Stimulated activated CD4-positive, alpha-beta T cell treated with anti-CD3 and anti-CD28 coated beads, Interleukin-4, amount 100 ng/mL, for 4 hours (primary cell): ENCODE results near the gene LGALS9B.
"Not testable (repeated sequence)": the region's sequence is repeated elsewhere in the genome, so short reads cannot be mapped to it uniquely, and the experiment has no call there.

Experiments used
- DNase-seq, 2 experiments: peaks; one replicate each; pipeline ENCODE4 v3.0.0-alpha.2; 2020

LGALS9B gene

DNA sequence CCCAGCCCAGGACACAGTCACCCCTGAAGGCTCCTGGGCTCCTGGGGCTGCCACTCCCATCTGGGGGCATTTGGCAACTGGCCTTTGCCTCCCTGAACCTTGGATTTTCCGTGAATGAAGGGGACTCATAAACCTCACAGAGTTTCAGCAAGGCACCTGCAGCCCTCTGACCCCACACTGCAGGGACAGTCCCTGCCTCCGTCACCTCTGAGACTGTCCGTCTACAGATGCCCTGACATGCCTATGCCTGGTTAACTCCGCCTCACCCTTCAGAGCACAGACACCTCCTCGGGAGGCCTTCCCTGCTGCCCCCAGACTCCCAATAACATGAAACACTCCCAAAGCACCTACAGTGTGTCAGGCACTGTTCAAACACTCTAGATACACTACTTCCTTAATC is 786 bp downstream of the LGALS9B start:
- DNase-seq = not testable (repeated sequence)

DNA sequence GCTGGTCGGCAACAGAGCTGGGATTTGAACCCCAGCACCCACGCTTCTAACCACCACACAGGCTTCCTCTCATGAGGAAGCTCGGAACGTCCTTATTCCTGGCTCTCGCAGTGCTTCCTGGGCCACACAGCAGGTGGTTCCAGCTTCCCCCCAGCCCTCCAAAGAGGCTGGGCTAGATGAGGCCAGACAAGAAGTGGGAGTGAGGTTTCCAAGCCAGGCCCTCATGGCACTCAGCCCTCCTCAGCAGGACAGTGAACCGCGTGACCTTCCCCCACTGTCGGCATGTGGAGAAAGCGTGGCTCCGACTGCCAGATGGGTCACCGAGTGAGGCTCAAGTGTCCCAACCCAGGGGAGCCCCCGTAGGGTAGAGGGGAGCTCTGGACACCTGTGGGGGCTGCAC is 1.8 kb downstream of the LGALS9B start:
- DNase-seq = not testable (repeated sequence)

DNA sequence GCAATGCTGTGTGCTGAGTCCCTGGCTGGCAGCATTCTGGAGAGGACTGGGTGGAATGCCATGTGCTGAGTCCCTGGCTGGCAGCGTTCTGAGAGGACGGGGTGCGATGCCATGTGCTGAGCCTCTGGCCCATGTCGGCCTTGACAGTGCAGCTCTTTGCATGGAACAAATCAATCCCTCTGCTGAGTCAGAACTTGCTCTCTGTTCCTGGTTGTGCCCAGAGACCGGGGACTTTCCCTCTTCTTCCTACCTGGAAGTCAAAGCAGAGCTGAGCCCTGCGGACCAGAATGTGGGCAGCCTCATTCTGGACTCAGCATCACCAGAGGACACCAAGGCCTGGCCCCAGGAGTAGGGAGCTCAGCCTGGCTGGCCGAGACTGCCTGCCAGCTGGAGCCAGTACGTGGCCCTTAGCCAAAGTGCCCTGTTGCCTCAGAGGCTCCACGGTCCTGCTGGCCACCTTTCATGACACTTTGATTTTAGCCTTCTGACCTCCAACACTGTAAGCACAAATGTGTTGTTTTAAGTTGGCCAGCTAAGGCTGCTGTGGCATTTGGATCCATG is 2.4 kb downstream of the LGALS9B start:
- DNase-seq = not testable (repeated sequence)

DNA sequence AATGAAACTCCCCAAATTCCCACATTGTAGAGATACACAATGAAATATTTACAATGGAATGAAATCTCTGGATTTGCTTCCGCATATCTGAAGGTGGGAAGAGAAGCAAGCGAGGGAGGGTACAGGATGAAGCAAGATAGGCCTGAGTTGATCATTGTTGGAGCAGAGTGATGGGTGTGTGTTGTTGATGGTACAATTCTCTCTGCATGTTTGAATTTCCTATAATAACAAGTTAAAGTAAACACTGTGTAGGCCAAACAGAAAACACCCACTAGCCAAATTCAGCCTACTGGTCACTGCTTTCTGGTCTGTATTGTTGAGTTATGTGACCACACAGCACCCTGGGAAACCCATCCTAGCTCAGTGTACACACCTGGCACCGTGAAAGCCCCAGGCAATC is 5.2 kb downstream of the LGALS9B start:
- not testable (repeated sequence) for DNase-seq

DNA sequence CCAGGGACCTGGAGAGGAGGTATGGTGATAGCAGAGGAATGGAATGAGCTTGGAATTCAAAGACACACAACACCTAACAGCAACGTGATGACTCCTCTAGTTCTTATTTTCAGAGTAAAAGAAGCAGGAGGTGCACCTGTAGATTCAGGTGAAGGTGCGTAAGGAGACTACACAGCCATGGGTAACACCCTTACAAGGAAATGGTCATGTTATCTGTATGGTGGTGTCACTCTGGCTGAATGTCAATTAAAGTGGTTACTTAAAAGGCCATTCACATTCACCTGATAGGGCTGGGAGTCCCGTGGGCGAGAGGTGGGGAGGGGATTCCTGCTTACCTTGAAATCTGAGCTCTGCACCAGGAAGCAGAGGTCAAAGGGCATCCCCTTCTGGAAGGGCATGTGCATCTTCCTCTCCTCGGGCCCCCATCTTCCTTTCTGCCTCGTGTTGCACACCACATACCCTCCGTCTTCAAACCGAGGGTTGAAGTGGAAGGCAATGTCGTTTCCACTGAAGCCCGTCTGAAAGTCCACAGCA is 9.4 kb downstream of the LGALS9B start:
- DNase-seq = not testable (repeated sequence)

DNA sequence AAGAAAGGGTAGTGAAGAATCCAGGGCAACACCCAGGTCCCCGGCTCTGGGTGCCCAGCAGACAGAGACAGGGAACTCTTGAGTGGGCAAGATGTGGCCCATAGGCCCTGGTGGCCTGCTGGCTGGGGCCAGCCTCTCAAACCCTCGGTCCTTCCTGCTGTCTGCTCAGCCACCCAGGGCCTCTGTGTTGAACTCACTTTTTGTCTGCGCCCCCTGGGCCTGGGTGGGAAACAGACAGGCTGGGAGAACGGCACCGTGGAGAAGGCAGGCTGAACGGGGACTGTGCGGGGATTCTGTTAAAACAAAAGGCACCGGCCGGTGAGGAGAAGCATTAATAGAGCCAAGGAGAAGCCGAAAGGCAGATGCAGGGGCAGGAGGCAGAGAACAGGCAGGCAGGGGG is 12.2 kb downstream of the LGALS9B start:
- DNase-seq = not testable (repeated sequence)

DNA sequence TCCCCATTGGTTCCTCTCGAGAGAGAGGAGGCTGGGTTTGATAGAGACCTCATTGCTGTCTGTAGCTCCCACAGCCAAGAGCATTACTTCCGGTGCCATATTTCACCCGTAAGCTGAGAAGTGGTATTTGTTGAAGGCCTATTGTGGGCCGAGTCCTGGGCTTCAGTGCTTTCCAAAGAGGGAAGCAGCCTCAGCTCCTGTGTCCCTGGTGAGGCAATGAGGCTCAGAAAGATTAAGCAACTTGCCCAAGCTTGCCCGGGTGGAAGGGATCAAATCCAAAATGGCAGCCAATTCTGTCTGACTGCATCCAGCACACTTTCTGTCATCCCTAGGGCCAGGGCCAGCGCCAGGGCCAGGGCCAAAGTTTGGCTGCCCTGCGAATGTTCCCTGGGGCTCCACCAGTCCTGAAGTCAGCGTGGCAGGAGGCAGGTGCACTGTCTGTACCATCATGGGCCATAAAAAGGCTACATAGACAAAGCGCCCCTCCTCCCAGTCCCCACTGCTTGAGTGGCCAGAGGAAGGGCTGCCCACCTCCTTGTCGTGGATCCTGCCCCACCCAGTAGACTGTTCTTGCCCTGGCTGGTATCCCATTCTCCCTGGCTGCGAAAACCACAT is 13.4 kb downstream of the LGALS9B start:
- not testable (repeated sequence) for DNase-seq

DNA sequence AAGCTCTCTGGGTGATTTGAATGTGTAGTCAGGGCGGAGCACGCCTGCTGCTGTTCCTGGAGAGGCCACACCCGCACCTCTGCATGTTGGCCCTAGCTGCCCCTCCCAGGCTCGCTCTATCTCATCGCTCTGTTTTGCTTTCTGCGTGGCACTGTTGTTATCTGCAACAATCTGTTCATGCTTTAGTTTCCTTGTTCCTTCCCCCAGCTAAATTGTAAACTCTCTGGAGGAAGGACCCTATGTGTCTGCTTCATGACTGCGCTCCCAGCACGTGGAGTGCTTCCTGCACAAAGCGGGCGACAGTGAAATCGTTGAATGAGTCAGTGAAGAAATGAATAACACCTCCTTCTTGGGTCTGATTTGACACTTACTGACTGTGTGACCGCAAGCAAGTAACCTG is 16.5 kb downstream of the LGALS9B start:
- not testable (repeated sequence) for DNase-seq

DNA sequence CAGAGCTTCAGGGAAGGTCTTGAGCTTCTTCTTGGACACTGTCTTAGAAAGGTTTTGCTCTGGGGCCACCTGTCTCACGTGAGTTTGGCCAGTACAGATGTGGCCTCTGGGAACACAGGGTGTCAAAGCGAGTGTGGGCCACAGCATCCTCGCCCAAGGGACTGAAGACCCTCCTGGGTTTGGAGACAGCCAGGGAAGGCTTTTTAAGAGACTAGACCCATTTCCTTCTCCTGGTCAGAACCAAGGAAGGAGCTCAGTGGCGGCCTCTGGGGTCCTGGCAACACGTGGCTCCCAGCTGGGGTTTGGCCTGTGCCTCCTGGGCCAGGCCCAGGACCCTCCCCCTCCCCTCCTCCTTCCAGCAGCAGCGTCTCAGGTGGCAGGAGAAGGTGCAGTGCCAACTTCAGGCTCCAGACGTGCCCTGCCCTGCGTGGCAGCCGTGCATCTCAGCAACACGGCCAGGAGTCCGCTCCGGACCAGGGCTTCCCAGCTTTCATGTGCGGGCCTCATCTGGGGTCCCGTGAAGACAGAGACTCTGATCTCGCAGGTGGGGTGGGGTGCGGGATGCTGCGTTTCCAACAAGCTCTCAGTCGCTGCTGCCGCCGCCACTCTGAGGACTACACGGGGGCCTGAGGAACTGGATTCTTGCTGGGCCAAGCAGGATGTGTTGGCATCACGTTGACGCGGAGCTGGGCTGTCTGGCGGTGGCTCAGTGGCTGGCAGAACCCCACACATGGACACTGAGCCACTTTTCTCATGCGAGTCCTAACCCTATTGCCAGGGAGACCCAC is 19.6 kb downstream of the LGALS9B start:
- not testable (repeated sequence) for DNase-seq

DNA sequence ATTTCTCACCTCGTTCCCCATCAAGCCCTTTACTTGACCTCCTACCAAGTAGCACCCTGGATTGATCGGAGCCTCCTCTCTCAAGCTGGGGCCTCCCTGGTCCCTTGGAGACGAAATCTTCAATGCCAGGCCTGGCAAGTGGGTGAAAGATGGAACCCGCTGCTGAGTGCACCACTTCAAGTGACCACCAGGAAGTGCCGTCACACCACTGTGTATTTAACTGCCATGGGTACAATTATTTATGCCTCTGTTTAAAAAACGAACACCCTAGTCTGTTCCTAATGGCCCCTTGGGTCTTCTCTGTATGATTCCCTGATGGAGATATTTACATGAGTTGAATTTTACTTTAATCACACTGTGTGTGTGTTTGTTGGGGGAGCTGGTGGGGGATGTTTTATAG is 20.4 kb downstream of the LGALS9B start:
- not testable (repeated sequence) for DNase-seq

DNA sequence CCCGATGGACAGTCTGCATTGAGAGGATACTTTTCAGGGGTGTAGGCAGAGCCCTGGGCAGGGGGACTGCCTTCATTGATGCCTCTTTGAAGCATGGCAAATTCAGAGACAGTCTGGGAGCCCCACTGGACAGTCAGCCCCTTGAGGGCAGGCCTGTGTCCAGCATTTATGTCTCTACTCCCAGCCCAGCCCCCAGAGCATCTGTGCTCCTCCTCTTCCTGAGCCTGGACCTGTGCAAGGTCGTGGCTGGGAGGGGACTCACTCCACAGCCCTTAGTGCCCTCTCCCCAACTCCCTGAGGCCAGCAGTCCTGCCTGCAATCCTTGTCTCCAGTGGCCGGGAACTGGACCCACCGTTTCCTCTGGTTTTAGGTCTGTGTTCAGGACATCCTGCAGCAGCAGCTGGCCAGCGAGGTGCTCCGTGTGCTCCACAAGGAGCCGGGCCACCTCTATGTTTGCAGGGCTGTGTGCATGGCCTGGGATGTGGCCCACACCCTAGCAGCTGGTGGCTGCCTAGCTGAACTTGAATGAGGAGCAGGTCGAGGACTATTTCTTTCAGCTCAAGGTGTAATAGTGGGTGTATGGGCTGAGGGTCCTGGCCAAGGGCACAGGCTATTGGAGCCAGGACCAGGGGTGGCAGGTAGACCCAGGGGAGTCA is 22.6 kb downstream of the LGALS9B start:
- not testable (repeated sequence) for DNase-seq

DNA sequence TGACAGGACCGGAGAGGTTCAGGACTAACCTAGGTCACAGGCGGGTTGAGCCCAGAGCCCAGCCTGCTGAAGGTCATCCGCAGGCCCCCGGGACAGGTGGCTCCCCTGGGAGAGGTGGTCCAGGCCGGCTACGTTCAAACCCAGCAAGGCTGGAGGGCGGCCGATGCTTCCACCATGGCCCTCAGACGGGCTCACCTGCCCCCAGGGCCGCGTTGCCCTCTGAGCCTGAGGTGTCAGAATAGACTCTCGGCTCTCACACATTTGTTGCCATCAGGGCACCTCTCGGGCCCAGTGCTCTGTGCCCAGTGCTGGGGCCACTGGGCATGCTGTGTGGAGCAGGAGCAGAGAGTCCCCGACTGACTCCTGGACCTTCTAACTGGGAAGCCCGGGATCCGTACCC is 23.2 kb downstream of the LGALS9B start:
- not testable (repeated sequence) for DNase-seq

DNA sequence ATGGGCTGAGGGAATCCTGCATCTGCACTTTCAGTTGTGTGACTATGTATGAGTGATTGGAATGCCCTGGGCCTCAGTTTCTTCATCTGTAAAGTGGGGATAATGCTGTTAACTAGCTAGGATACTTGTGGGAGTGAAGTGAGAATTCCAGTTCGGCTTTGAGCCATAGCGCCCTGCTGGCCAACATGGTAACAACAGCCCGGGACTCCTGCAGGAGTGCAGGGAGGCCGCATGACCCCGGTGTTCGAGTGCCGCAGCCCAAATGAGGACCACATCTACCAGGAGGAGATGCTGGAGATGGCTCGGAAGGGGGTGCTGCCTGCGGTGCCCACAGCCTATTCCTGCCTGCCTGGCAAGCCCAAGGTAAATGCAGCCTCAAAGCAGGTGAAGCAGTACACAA is 23.7 kb downstream of the LGALS9B start:
- not testable (repeated sequence) for DNase-seq

DNA sequence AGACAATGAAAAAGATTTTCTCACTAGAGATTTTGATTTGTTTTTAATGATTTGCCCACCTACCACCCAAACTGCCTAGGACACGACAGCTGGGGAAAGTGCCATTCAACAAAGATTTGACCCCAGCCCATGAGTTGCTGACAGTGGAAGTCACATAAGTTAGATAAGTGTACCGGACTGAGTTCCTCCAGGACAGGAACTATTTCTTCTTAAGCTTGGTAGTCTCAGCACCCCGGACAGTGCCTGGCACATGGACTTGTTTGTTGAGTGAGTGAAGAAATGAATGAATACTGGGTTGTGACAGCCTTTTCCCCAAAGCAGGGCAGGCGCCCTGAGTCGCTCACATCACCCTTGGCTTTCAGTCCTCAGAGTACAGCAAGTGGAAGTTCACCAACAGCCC is 26.7 kb downstream of the LGALS9B start:
- not testable (repeated sequence) for DNase-seq

DNA sequence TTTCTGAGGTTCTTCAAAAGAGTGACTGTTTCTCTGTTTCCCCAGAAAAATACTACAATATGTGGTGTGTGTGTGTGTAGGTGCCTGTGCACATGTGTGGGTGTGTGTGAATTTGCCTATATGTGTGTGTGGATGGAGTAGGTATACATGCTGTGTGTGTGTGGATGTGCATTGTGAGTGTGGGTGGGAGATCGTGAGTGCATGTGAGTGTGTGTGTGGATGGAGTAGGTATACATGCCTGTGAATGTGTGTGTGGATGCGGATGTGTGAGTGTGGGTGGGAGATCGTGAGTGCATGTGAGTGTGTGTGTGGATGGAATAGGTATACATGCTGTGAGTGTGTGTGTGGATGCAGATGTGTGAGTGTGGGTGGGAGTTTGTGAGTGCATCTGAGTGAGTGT is 32.2 kb downstream of the LGALS9B start:
- DNase-seq = not testable (repeated sequence)

DNA sequence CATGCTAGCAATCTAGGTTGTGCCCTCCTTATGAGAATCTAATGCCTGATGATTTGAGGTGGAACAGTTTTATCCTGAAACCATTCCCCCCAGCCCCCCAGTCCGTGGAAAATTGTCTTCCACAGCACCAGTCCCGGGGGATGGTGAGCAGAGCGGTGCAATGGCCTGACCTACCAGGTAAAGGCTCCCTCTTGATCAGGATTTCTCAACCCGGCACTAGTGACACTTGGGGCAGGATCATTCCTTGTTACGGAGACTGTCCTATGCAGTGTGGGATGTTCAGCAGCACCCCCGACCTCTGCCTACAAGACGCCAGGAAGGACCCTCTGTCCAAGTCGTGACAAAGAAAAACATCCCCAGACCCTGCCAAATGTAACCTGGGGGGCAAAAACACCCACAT is 34.0 kb downstream of the LGALS9B start:
- DNase-seq = not testable (repeated sequence)

DNA sequence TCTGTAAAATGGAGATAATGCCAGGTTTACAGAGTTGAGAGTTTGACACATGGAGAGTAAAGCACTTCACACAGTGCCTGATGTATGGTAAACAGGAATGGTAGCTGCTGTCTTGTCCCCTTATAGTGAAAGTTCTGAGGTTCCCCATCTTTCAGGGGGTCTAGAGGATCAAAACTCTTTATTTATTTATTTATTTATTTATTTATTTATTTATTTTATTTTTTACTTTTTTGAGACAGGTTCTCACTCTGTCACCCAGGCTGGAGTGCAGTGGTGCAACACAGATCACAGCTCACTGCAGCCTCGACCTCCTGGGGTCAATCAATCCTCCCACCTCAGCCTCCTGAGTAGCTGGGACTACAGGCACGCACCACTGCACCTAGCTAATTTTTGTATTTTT is 40.1 kb downstream of the LGALS9B start:
- DNase-seq = not testable (repeated sequence)

DNA sequence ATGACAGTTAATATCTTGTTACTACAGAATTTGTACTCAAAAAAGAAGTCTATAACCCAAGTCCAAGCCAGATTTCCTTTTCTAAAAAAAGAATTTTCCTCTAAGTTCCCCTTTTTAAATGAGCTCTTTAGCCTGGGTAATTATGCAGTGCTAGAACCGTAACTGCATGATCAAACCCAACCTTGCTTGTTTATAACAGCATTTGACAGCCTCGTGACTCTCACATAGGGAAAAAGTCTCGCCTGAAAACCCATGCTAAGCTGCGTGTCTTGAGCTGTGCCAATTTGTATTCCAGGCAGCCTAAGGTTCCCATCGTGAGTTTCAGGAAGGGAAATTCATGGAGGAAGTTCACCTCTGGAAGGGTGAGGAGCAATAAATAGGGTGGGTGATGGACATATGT is 44.5 kb downstream of the LGALS9B start:
- not testable (repeated sequence) for DNase-seq

DNA sequence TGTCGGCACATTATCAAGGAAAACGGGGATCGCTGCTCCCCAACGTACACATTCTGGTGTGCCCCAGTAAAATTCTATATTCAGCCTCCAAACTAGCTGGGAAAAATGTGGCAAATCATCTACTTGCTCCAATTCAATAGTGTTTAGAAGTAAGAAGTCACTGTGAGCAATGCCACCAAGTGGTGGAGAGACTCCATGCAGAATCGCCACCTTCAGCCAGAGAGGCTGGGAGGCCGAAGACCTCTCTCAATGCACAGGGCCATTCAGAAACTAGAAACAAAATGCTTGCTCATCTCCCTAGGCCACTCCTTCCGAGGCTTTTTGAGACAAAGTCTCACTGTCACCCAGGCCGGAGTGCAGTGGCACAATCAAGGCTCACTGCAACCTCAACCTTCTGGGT is 48.5 kb downstream of the LGALS9B start:
- DNase-seq = not testable (repeated sequence)

DNA sequence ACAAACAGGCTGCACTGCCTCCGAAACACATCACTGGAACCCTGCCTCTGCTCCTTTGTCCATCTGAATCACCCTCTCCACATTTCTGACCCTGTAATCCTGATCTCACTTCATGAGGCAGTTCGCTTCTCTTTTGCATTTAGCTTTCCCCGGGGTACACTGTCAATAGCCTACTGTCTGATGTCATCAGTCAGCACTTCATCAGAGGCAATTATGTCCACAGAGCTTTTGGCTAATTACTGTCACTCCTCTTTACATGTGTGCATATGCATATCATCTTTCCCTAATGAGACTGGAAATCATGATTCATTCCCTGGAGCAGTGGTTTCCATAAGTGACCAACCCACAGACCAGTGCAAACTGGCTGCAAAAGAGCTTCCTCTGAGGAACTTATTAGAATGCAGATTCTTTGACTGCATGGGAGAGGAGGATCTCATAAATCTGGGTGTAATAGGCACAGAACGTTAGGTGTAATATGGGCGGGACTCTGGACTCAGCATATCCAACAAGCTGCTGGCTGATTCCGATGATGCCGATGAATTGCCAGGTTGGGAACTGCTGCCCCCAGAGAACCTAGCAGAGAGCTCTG is 49.8 kb downstream of the LGALS9B start:
- DNase-seq = not testable (repeated sequence)

DNA sequence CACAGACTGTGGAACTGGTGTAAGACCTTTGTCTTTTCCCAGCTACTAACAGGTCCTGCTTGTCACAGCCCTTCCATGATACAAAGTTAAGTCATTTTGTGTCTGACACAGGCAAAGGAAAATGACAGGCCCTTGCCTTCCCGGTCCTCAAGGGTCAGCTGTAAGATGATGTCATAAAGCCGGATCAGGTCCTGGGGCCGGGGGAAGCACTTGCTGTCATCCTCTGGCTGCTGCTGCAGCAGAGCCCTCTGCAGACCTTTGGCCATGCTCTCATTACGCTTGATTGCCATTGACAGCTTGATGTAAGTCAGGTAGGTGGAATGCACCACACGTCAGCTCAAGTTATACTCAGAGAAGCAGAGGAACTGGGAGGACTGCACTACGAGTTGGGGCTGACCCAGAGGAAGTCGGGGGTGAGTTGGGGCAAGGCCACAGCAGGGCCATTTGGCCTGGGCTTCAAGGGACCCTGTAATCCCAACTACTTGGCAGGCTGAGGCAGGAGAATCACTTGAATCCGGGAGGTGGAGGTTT is 50.9 kb downstream of the LGALS9B start:
- not testable (repeated sequence) for DNase-seq

DNA sequence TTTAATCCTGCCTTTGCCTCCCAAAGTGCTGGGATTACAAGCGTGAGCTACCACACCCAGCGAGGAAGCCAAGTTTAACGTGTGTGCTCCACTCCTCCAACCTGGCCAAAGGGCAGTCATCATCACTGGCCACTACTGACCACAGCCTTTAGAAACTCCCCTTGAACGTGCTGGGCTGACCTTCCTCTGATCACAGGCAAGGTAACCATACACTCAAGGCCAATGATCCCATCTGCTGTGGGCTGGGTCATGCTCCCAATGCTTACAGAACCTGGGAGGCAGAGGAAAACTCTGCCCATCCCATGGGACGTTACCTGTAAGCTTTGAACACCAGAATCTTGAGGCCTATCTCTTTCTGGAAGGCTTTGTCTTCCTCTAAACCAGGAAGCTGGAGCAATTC is 51.9 kb downstream of the LGALS9B start:
- DNase-seq = not testable (repeated sequence)
